Dedifferentiated amniotic fluid mesenchymal stem cell (primary cell): ENCODE measurements around the gene WDR72.
"Not testable (repeated sequence)": the region's sequence is repeated elsewhere in the genome, so short reads cannot be mapped to it uniquely, and the experiment has no call there.

ENCODE experiments used
- DNase-seq: peaks from one replicate; pipeline ENCODE4 v3.0.0-alpha.2; 2016; ENCODE audit errors: extremely low spot score

The WDR72 gene

GRCh38 chr15:53759411-53759931 is at the start of gene WDR72:
WDR72 (minus strand) TSS chr15:53759663; CDS start chr15:53733149, 26,514 bp downstream.
- no peak for DNase-seq

- no peak for DNase-seq
These were observed 48.7 kb upstream of the WDR72 start for GRCh38 chr15:53808058-53808706.

- no peak for DNase-seq
These were observed 48.0 kb upstream of the WDR72 start for GRCh38 chr15:53807501-53807900.

- DNase-seq: no peak
These were observed 43.2 kb upstream of the WDR72 start for GRCh38 chr15:53802672-53803071.

GRCh38 chr15:53791581-53791980 is 32.1 kb upstream of the WDR72 start:
- DNase-seq: no peak

GRCh38 chr15:53789654-53790375 is 30.4 kb upstream of the WDR72 start:
- DNase-seq: no peak

- DNase-seq: no peak
These were observed 26.9 kb upstream of the WDR72 start for GRCh38 chr15:53786401-53786800.

GRCh38 chr15:53785241-53785640 is 25.8 kb upstream of the WDR72 start:
- not testable (repeated sequence) for DNase-seq

GRCh38 chr15:53762916-53763315 is 3.5 kb upstream of the WDR72 start:
- DNase-seq: no peak

- no peak for DNase-seq
These were observed 1.1 kb downstream of the WDR72 start for GRCh38 chr15:53758412-53758811.

GRCh38 chr15:53757906-53758305 is 1.6 kb downstream of the WDR72 start:
- no peak for DNase-seq

GRCh38 chr15:53753813-53754212 is 5.7 kb downstream of the WDR72 start:
- DNase-seq: no peak

GRCh38 chr15:53752406-53752805 is 7.1 kb downstream of the WDR72 start:
- DNase-seq: no peak

GRCh38 chr15:53747501-53748068 is 11.9 kb downstream of the WDR72 start:
- DNase-seq: no peak

GRCh38 chr15:53746101-53746500 is 13.4 kb downstream of the WDR72 start:
- no peak for DNase-seq

- no peak for DNase-seq
These were observed 19.8 kb downstream of the WDR72 start for GRCh38 chr15:53739651-53740050.

- DNase-seq: no peak
These were observed 20.3 kb downstream of the WDR72 start for GRCh38 chr15:53739187-53739586.

GRCh38 chr15:53721334-53722087 is 38.0 kb downstream of the WDR72 start:
- DNase-seq: no peak

GRCh38 chr15:53716909-53717876 is 42.3 kb downstream of the WDR72 start:
- DNase-seq: no peak

GRCh38 chr15:53713218-53713617 is 46.2 kb downstream of the WDR72 start:
- DNase-seq: no peak

- no peak for DNase-seq
These were observed 48.6 kb downstream of the WDR72 start for GRCh38 chr15:53710906-53711305.
